Measurements from ENCODE around the gene MMP15.

DNA sequence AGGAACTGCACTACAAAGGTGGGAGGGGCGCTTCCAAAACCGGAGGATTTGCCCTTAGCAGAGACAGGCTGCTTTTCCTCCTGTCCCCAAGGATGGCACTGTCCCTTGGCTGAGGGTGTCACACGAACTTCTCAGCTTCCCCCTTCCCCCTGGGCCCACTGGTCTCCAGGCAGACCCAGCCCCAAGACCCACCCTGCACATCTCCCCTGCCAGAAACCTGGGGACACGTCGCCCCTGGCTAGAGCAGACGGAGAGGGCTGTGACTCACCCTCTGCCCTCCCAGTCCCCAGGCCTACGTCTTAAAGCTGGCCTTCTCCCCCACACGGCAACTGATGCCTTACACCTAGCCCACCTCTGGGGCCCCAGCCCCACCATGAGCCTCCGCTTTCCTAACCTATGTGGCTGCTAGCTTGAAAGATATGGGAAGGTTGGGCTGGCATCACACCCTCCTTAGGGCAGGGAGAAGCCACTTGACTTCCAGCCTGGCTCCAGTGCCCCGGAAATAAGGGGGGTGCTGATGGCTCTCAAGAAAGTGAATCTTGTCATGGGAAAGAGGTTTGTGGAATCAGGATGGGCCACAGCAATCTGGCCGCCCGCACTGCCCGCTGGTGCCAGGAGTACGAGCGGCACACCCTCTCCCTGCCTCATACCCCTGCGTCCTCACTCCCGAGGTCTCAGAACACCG lies 29.7 kb upstream of the MMP15 start:
- no peak for TF ChIP-seq POLR2A (IDR thresholded peaks at IDR 0.05)
- TF ChIP-seq, protein P1, sequence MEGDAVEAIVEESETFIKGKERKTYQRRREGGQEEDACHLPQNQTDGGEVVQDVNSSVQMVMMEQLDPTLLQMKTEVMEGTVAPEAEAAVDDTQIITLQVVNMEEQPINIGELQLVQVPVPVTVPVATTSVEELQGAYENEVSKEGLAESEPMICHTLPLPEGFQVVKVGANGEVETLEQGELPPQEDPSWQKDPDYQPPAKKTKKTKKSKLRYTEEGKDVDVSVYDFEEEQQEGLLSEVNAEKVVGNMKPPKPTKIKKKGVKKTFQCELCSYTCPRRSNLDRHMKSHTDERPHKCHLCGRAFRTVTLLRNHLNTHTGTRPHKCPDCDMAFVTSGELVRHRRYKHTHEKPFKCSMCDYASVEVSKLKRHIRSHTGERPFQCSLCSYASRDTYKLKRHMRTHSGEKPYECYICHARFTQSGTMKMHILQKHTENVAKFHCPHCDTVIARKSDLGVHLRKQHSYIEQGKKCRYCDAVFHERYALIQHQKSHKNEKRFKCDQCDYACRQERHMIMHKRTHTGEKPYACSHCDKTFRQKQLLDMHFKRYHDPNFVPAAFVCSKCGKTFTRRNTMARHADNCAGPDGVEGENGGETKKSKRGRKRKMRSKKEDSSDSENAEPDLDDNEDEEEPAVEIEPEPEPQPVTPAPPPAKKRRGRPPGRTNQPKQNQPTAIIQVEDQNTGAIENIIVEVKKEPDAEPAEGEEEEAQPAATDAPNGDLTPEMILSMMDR (IDR thresholded peaks at IDR 0.05) = no peak
